GM11168 (cell line): ENCODE data around the gene SYNDIG1.

Experiments
- in situ Hi-C: fragments of 300-500 bp; cut with MboI; formaldehyde crosslinking; loops from one replicate; pipeline ENCODE4 v1.12.0; 2022; ENCODE audit warnings: low sequenced_read_pairs; ENCODE audit not compliant: unreplicated experiment

Gene SYNDIG1

GRCh38 chr20:24665196-24665595 lies 195.8 kb downstream of the SYNDIG1 start:
- in situ Hi-C loops, result no loop called here

DNA sequence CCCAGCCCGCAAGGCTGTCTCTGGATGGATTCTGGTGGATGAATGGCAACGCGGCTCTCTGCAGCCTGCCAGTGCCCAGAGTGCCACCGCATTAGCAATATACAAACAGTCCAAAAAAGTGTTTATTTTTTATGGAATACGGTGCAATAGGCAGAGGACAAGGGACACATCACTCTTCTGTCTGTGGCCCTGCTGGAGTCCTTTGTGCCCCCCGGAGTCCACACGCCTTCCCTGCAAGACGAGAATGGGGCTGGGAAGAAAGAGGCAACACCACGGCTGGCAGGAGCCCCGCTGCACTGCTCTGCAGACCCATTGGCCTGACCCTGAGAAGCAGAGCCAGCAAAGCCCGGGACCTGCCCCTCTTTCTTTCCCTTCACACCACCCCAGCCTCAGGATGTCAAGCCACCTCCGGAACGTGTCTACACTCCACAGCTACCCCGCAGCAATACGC lies 196.3 kb downstream of the SYNDIG1 start:
- in situ Hi-C loops, result no loop called here

DNA sequence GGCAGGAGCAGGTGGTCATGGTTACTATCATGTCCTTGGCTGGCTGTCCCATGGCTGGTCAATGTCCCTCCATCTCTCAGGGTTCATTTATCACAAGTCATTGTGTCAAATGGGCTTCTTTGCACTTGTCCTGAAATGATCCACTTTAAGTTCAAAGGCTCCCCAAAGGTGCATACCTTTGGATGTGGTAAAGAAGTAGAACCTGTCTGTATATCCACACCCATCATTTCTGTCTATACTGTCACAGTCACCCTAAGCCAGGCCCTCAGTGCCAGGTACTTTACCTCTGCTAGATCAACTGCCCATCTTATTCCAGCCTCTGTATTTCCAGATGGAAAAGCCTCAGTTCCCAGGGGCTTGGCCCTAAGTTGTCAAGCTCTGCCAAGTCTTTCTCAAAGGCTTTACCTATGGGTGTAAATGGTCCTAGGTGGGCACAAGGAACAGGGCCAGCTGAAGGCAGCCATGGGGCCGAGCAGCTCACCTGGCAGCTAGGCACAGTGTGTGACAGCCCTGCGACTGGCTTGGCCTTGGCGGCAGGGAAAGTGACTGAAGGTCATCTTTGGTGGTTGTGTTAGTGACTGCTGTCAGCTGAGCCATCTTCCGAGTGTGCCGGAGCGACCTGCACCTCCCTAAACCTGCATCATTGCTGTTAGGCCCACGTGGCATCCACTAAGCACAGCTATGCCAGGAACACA lies 198.4 kb downstream of the SYNDIG1 start:
- in situ Hi-C loops, result no loop called here

DNA sequence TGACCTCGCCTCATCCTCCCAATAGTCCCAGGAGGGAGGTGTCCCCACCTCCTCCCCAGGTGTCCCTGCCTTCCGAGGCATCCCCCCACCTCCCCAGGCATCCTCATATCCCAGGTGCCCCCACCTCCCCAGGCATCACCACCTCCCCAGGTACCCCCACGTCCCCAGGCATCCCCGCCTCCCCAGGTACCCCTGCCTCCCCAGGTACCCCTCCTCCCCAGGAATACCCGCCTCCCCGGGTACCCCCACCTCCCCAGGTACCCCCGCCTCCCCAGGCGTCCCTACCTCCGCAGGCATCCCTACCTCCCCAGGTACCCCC lies 198.9 kb downstream of the SYNDIG1 start:
- in situ Hi-C loops, result no loop called here

- in situ Hi-C loops, result no loop called here
Measured at GRCh38 chr20:24668791-24669190, 199.4 kb downstream of the SYNDIG1 start.

DNA sequence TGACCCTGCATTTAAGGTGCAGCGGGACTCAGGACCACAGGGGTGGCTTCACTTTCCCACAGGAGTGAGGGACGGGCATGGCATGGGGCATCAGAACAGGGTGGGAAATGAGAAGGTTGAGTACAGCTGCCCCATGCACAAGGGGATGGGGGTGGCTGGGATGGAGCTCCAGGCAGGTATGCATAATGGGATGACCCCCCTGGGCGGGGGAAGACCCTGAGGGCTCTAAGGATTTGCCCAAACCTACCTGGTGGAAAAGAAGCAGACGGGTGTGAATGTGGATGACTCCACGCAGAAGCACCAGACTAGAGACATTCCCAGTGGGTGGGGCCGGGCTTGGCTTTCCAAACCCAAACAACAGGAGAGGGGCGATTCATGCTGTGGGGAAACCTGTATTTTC lies 200.3 kb downstream of the SYNDIG1 start:
- in situ Hi-C loops, result no loop called here

GRCh38 chr20:24670341-24670872 lies 201.0 kb downstream of the SYNDIG1 start:
- in situ Hi-C loops, result no loop called here

DNA sequence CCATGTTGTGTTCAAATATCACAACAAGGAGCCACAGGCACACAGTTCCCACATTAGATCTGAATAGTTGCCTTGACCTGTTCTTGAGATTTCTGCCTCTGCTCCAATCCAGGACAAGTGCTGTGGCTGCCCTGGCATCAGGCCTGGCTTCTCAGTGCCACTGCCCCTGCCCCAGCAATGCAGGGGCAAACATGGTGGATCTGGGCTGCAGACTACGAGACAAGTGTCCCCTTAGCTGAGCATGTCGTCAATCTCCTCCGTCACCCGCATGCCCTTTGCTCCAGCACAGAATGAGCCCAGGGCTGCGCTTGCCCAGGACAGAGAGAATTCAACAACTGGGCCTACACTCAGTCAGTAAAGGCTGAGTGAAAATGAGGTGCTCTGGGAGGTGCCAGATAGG lies 201.6 kb downstream of the SYNDIG1 start:
- in situ Hi-C loops, result no loop called here

DNA sequence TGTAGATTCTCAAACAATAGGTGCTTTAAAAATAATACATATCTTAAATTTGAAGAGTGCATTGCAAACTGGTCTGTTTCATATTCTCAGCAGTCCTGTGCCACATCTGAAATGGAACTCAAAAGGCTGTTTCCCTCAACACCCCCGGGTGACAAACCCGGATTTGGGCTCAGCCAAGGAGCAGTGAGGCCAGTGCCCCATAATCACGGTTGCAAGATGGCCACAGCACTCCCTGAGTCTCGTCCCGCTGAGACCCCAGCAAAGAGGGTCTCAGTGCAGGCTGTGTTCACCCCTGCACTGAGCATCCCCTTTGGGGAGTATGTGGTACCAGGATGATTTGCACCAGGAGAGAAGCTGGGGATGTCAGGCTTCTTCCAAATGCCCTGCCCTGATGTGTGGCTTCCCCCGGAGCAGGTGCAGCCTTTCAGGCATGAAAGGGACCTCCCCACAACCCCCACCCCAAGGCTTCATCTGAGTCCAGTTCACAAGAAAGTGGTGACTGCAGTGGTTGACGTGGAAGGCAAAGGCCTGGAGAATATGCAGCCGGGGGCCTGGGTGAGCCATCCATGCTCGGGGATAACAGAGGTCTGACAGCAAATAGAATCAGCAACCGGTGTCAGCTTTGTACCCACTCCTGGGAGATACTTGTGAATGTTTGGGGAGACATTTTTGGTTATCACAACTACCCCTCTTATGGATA lies 202.9 kb downstream of the SYNDIG1 start:
- in situ Hi-C loops, result no loop called here

GRCh38 chr20:24672886-24673677 lies 203.7 kb downstream of the SYNDIG1 start:
- in situ Hi-C loops, result no loop called here

DNA sequence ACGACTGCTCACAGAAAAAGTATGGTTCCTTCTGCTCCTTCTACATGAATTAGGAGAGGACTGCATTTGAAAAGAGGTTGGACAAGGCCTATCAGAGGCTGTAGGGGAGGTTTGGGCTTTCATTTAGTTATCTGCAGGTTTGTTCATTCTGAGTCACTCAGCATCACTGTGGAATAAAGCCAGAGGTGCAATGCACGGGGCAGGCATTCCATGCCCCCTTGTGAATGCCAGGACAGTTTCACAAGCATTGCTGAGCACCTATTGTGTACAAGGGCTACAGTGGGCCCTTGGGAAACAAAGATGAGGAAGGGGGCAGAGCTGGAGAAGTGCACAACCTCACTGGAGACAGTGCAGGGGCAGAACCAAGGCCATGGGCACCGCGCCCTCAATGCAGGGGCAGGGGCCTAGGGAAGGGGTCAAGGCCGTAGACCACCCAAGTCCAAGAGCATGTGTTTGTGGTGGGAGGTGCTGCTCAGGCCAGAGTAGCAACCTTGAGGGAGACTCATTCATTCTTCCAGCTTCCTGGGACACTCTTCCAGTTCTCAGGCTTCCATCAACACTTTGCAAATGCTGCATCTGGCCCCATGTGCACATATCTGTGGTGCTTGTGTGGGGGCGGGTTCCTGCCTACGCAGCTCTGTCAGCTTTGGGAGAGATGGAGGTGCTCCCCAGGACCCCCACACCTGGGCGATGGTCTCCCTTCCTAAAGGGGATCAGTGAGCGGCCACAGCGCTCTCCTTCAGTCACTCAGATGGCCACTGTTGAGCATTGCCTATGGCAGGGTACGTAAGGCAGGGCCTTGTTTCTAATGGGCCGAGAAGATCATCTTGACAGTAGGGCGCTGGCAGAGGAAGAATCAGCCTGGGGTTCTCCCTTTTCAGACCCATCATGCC lies 204.5 kb downstream of the SYNDIG1 start:
- in situ Hi-C loops, result no loop called here

GRCh38 chr20:24674921-24675605 lies 205.6 kb downstream of the SYNDIG1 start:
- in situ Hi-C loops, result no loop called here

GRCh38 chr20:24675651-24676352 lies 206.4 kb downstream of the SYNDIG1 start:
- in situ Hi-C loops, result no loop called here

DNA sequence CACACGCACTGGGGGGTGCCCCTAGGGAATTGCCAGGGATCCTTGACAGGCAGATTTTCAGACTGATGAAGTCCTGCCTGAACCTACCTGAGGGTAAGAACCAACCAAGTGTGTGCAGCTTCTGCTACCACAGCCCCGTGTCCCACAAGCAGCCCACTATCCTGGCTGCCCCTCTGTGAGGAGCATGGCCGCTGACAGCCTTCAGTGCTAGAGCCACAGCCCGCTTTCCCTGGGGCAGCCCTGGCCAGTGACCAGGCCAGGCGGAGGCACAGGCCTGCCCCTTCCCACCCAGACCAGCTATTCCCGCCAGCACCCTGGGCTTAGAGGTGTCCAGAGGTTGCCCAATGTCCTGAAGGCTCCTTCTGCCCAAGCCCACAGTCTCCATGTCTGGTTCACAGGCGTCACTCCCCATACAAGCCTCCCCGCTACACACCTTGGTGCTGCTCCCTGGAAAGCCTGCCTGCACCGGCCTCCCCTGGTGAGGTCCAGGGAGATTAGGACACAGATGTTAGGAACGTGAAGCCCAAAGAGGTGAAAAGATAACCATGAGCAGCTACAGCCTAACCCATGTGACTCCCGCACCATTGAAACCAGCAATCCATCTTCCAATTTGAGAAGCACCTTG lies 207.0 kb downstream of the SYNDIG1 start:
- in situ Hi-C loops, result no loop called here

- in situ Hi-C loops, result no loop called here
Measured at GRCh38 chr20:24676978-24677370, 207.5 kb downstream of the SYNDIG1 start.

- in situ Hi-C loops, result no loop called here
Measured at GRCh38 chr20:24677626-24678315, 208.3 kb downstream of the SYNDIG1 start.

- in situ Hi-C loops, result no loop called here
Measured at GRCh38 chr20:24678351-24679106, 209.1 kb downstream of the SYNDIG1 start.
